Ishikawa (cell line): ENCODE measurements around the gene IQCM.

Experiments used
- CEBPB ChIP-seq: IDR thresholded peaks from 2 replicates; pipeline ENCODE4 v1.6.1; 2012
- CREB1 ChIP-seq: IDR thresholded peaks from 2 replicates; pipeline ENCODE4 v1.6.1; 2012; ENCODE audit warnings: low read depth
- EGR1 ChIP-seq: IDR thresholded peaks from 2 replicates; pipeline ENCODE4 v1.6.1; 2012
- EP300 ChIP-seq: IDR thresholded peaks from 2 replicates; pipeline ENCODE4 v1.6.1; 2012; ENCODE audit warnings: borderline replicate concordance
- FOXM1 ChIP-seq: IDR thresholded peaks from 2 replicates; pipeline ENCODE4 v1.6.1; 2012; ENCODE audit warnings: low read depth, borderline replicate concordance
- NFIC ChIP-seq: IDR thresholded peaks from 2 replicates; pipeline ENCODE4 v1.6.1; 2012
- RAD21 ChIP-seq: IDR thresholded peaks from 2 replicates; pipeline ENCODE4 v1.6.1; 2012; ENCODE audit warnings: low read depth
- TAF1 ChIP-seq: IDR thresholded peaks from 2 replicates; pipeline ENCODE4 v1.6.1; 2012; ENCODE audit warnings: low read depth, mild to moderate bottlenecking
- TCF12 ChIP-seq: IDR thresholded peaks from 2 replicates; pipeline ENCODE4 v1.6.1; 2012; ENCODE audit warnings: low read depth
- TEAD4 ChIP-seq: IDR thresholded peaks from 2 replicates; pipeline ENCODE4 v1.6.1; 2012
- YY1 ChIP-seq: IDR thresholded peaks from 2 replicates; pipeline ENCODE4 v1.6.1; 2012; ENCODE audit warnings: low read depth
- ZBTB7A ChIP-seq: IDR thresholded peaks from 2 replicates; pipeline ENCODE4 v1.6.1; 2012; ENCODE audit warnings: low read depth
- TF ChIP-seq, protein P1 (sequence below): IDR thresholded peaks from 2 replicates; pipeline ENCODE4 v1.6.1; 2012; ENCODE audit warnings: low read depth, mild to moderate bottlenecking
- TF ChIP-seq, protein P2 (sequence below): IDR thresholded peaks from 2 replicates; pipeline ENCODE4 v1.6.1; 2012
- TF ChIP-seq, protein P3 (sequence below): IDR thresholded peaks from 2 replicates; pipeline ENCODE4 v1.6.1; 2012

IQCM gene

DNA sequence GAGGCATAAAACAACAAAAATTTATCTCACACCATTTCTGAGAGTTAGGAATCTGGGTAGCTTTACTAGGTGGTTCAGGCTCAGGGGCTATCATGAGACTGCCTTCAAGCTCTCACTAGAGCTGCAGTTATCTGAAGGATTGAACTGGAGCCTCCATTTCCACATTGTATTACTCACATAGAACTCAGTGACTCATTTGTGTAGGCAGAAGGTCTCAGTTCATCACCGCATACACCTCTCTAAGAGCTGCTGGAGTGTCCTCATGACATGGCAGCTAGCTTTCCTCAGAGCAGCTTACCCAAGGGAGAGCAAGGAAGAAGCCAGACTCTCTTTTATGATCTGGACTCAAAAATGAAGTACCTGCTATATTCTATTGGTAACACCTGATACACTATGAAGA, 389.2 kb downstream of the IQCM start:
- TF ChIP-seq TAF1 (no peak), EGR1 (no peak), TCF12 (no peak), EP300 (no peak), YY1 (no peak), CEBPB (no peak), CREB1 (no peak), ZBTB7A (no peak), RAD21 (no peak), FOXM1 (no peak), NFIC (no peak), TEAD4 (no peak)
- TF ChIP-seq, protein P1, sequence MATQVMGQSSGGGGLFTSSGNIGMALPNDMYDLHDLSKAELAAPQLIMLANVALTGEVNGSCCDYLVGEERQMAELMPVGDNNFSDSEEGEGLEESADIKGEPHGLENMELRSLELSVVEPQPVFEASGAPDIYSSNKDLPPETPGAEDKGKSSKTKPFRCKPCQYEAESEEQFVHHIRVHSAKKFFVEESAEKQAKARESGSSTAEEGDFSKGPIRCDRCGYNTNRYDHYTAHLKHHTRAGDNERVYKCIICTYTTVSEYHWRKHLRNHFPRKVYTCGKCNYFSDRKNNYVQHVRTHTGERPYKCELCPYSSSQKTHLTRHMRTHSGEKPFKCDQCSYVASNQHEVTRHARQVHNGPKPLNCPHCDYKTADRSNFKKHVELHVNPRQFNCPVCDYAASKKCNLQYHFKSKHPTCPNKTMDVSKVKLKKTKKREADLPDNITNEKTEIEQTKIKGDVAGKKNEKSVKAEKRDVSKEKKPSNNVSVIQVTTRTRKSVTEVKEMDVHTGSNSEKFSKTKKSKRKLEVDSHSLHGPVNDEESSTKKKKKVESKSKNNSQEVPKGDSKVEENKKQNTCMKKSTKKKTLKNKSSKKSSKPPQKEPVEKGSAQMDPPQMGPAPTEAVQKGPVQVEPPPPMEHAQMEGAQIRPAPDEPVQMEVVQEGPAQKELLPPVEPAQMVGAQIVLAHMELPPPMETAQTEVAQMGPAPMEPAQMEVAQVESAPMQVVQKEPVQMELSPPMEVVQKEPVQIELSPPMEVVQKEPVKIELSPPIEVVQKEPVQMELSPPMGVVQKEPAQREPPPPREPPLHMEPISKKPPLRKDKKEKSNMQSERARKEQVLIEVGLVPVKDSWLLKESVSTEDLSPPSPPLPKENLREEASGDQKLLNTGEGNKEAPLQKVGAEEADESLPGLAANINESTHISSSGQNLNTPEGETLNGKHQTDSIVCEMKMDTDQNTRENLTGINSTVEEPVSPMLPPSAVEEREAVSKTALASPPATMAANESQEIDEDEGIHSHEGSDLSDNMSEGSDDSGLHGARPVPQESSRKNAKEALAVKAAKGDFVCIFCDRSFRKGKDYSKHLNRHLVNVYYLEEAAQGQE: no peak
- TF ChIP-seq, protein P2, sequence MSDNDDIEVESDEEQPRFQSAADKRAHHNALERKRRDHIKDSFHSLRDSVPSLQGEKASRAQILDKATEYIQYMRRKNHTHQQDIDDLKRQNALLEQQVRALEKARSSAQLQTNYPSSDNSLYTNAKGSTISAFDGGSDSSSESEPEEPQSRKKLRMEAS: no peak

DNA sequence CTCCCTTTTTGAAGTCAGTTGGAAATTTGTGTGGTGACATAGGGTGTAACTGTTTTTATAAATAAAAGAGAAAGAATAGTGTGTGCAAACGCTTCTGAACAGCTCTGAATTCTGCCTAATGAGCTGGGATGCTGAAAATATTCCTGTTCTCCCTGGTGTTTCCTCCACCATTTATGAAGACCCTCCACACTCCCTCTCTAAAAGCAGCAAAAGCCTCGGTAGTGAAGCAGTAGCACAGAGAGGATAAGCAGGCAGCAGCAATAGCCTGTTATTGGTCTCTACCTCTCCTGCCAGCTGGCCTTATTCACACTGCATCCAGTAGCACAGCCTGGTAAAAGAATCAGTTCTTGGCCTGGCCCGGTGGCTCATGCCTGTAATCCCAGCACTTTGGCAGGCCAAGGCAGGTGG, 406.1 kb downstream of the IQCM start:
- TF ChIP-seq EGR1 (no peak), RAD21 (no peak), YY1 (no peak), TCF12 (no peak), TEAD4 (no peak), EP300 (no peak), TAF1 (no peak), CEBPB (no peak), FOXM1 (no peak), ZBTB7A (no peak), NFIC (no peak), CREB1 (no peak)
- TF ChIP-seq, protein P2: no peak
- TF ChIP-seq, protein P3, sequence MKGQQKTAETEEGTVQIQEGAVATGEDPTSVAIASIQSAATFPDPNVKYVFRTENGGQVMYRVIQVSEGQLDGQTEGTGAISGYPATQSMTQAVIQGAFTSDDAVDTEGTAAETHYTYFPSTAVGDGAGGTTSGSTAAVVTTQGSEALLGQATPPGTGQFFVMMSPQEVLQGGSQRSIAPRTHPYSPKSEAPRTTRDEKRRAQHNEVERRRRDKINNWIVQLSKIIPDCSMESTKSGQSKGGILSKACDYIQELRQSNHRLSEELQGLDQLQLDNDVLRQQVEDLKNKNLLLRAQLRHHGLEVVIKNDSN: no peak
- TF ChIP-seq, protein P1: no peak

DNA sequence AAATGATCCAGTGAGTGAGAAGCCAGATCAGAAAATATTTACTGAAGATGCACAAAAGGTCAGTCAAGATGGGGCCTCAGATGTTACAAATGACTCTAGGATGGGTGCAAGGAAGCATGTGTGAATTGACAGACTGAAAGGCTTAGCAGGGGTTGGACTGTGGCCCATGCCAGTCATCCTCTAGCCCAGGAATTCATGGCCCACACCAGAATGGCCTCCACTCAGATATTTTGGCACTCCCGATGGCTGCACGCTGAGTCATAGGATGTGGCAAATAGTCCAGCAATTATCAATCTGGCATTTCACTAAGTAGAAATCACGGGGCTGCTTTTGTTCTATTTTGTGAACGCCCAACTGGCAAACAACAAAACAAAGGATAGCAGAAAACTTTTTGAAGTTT, 406.5 kb downstream of the IQCM start:
- TF ChIP-seq CREB1 (no peak), TEAD4 (peak; percentile 41), ZBTB7A (no peak), NFIC (peak; percentile 59), YY1 (0 out of 2 replicates have a peak, but pooled peaks have one; percentile 17), CEBPB (no peak), TCF12 (no peak), TAF1 (no peak), RAD21 (no peak), EP300 (no peak), FOXM1 (no peak), EGR1 (no peak)
- TF ChIP-seq, protein P1: no peak
- TF ChIP-seq, protein P3: no peak
- TF ChIP-seq, protein P2: peak; percentile 20; the same call in 1 of the 2 replicates

DNA sequence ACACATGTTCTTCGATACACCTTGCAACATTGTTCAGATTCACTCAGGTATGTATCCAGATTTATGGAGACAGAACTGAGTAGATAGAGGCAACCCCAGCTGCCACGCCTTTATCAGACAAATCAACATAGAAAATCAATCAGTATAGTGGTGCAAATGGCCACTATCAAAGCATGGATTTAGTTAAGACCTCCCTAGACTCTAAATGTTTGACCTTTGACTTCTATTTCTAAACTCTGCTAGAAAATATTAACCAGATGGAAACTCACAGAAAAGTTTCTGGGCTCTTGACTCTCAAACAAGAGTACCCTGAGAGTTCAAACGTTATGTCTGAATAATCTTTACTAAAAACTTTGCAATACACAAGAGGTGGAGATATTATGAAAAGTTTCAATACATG, 411.5 kb downstream of the IQCM start:
- TF ChIP-seq, protein P3: no peak
- TF ChIP-seq, protein P1: no peak
- TF ChIP-seq RAD21: no peak
- no peak for TF ChIP-seq NFIC
- no peak for TF ChIP-seq CEBPB
- TF ChIP-seq CREB1: no peak
